Chondrocyte (in vitro differentiated cells): ENCODE data around the gene ZAR1L. TPM values are rescaled to one million over a fixed set of nuclear protein-coding genes. Genes with fewer than 3 reads are reported as not detected.

ENCODE experiments used
- DNase-seq: peaks from one replicate; pipeline ENCODE4 v3.0.0; 2021; ENCODE audit warnings: mixed read lengths, low spot score
- H3K27ac Mint-ChIP-seq: one replicate; pipeline ENCODE4 v1.8.0; 2021; ENCODE audit warnings: mild to moderate bottlenecking, moderate library complexity, mixed read lengths; ENCODE audit not compliant: unreplicated experiment
- H3K27me3 Mint-ChIP-seq: 2 replicates; pipeline ENCODE4 v1.8.0; 2021; ENCODE audit warnings: low read depth, mixed read lengths
- H3K36me3 Mint-ChIP-seq: 2 replicates; pipeline ENCODE4 v1.8.0; 2021; ENCODE audit warnings: low read depth, mixed read lengths
- H3K4me1 Mint-ChIP-seq: 2 replicates; pipeline ENCODE4 v1.8.0; 2021; ENCODE audit warnings: low read depth, mild to moderate bottlenecking, mixed read lengths
- H3K4me3 Mint-ChIP-seq: one replicate; pipeline ENCODE4 v1.8.0; 2021; ENCODE audit warnings: mild to moderate bottlenecking, moderate library complexity, mixed read lengths; ENCODE audit not compliant: unreplicated experiment
- H3K9me3 Mint-ChIP-seq: 2 replicates; pipeline ENCODE4 v1.8.0; 2021; ENCODE audit warnings: low read depth, mixed read lengths
- total RNA-seq: library from RNA; stranded (reverse); gene quantifications from 3 replicates; pipeline ENCODE4 v1.2.1, GENCODE V29; 2021
- TF ChIP-seq, protein P1 (sequence below): fragments of 200-600 bp; sonication (generic); IDR thresholded peaks from 2 replicates; pipeline ENCODE4 v1.5.0; 2021; ENCODE audit warnings: antibody characterized with exemption, mild to moderate bottlenecking, moderate library complexity

ZAR1L gene
- total RNA-seq, 1 donor from 2014 or later = not detected

DNA sequence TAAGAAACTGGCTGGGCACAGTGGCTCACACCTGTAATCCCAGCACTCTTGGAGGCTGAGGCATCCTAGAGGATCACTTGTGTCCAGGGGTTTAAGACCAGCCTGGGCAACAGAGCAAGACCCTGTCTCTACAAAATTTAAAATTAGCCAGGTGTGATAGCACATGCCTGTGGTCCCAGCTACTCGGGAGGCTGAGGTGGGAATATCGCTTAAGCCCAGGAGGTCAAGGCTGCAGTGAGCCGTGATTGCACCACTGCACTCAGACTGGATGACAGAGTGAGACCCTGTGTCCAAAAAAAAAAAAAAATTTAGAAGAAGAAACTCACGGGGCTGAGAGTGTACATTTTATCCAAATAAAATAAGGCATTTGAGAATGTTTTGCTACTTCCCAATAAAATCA is 58.9 kb downstream of the ZAR1L start:
- H3K36me3 Mint-ChIP-seq = peaks cover 7% of the 10 kb centered on the region
- H3K27ac Mint-ChIP-seq = peak overlapping the region; percentile 96
- TF ChIP-seq, protein P1, sequence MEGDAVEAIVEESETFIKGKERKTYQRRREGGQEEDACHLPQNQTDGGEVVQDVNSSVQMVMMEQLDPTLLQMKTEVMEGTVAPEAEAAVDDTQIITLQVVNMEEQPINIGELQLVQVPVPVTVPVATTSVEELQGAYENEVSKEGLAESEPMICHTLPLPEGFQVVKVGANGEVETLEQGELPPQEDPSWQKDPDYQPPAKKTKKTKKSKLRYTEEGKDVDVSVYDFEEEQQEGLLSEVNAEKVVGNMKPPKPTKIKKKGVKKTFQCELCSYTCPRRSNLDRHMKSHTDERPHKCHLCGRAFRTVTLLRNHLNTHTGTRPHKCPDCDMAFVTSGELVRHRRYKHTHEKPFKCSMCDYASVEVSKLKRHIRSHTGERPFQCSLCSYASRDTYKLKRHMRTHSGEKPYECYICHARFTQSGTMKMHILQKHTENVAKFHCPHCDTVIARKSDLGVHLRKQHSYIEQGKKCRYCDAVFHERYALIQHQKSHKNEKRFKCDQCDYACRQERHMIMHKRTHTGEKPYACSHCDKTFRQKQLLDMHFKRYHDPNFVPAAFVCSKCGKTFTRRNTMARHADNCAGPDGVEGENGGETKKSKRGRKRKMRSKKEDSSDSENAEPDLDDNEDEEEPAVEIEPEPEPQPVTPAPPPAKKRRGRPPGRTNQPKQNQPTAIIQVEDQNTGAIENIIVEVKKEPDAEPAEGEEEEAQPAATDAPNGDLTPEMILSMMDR = no peak
- no peak overlapping the region for H3K4me3 Mint-ChIP-seq
- H3K27me3 Mint-ChIP-seq = no peaks in the 10 kb centered on the region
- no peak for DNase-seq
- H3K9me3 Mint-ChIP-seq = no peaks in the 10 kb centered on the region
- H3K4me1 Mint-ChIP-seq = peaks cover 61% of the 10 kb centered on the region

- Mint-ChIP-seq H3K4me3 (no peak overlapping the region), H3K9me3 (no peaks in the 10 kb centered on the region), H3K27ac (peak overlapping the region; percentile 96), H3K4me1 (peaks cover 56% of the 10 kb centered on the region), H3K36me3 (peaks cover 7% of the 10 kb centered on the region), H3K27me3 (no peaks in the 10 kb centered on the region)
- DNase-seq = no peak
- TF ChIP-seq, protein P1 = no peak
Observed at GRCh38 chr13:32255724-32256109, 59.4 kb downstream of the ZAR1L start.

DNA sequence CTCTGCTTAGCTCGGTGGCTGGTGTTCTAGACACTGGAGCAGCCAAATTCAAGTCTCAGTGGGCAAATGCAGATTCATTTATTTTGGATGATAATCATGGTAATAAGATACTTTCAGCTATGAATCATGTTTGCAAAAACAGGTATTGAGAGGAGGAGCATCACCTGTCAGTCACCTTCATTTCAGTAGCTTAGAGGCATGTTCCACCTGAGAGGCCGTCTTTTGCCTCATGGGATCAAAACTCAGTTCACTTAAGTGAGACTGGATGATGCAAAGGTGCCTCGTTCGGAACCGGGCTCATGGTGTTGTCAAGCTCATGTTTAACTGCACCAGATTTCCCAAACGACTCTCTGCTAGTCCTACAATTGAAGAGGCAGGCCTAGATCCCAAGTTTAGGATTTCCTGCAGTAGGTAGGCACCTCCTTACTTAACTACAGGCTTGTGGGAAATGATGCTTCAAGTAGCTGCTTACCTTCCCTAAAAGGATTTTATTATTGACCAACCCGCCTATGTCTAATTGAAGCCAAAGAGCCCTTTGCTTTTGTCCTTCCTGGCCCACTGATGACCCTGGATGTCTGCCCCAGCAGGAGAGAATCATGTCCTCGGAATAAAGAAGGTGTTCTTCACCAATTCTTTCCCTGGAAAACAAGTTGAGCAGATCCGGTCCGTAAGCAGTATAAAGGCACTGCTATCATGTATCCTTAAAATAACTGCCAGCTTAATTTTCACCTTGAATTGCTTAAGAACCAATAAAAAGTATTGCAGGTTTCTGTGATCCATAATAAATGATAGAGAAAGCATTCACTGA is 60.0 kb downstream of the ZAR1L start:
- H3K27ac Mint-ChIP-seq = peak overlapping the region; percentile 96
- TF ChIP-seq, protein P1 = no peak
- DNase-seq = no peak
- no peaks in the 10 kb centered on the region for H3K9me3 Mint-ChIP-seq
- no peaks in the 10 kb centered on the region for H3K27me3 Mint-ChIP-seq
- no peak overlapping the region for H3K4me3 Mint-ChIP-seq
- peaks cover 12% of the 10 kb centered on the region for H3K36me3 Mint-ChIP-seq
- H3K4me1 Mint-ChIP-seq = peaks cover 50% of the 10 kb centered on the region

DNA sequence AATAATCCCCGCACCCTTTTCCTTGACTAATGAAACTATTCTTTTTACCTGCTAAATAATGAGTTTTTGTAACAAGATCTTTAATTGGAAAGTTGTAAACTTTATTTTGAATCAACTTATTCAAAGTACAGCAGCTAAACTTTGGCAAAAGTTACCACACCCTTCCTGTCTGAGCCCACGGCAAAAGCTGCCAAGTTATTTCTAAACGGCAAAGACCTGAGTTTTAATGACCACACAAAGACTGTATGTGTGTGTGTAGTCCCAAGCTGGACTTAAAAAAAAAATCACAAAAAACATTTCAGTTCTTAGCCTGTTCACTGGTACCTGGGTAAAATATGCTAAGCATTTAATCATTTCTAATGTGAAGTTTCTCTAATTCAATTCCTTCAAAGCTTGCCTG is 60.7 kb downstream of the ZAR1L start:
- no peak overlapping the region for H3K4me3 Mint-ChIP-seq
- H3K4me1 Mint-ChIP-seq = peaks cover 43% of the 10 kb centered on the region
- TF ChIP-seq, protein P1 = no peak
- peaks cover 13% of the 10 kb centered on the region for H3K36me3 Mint-ChIP-seq
- DNase-seq = no peak
- no peaks in the 10 kb centered on the region for H3K9me3 Mint-ChIP-seq
- peak overlapping the region; percentile 96 for H3K27ac Mint-ChIP-seq
- no peaks in the 10 kb centered on the region for H3K27me3 Mint-ChIP-seq

- no peaks in the 10 kb centered on the region for H3K9me3 Mint-ChIP-seq
- DNase-seq = no peak
- H3K27ac Mint-ChIP-seq = peak overlapping the region; percentile 74
- peaks cover 16% of the 10 kb centered on the region for H3K36me3 Mint-ChIP-seq
- H3K4me3 Mint-ChIP-seq = no peak overlapping the region
- peaks cover 38% of the 10 kb centered on the region for H3K4me1 Mint-ChIP-seq
- TF ChIP-seq, protein P1 = no peak
- H3K27me3 Mint-ChIP-seq = no peaks in the 10 kb centered on the region
Observed at GRCh38 chr13:32253911-32254399, 61.2 kb downstream of the ZAR1L start.

Other genes starting within 250 kb of the ZAR1L start
- 2.5 to 7.5 TPM (median 4.4 TPM) in 3 replicates for gene BRCA2, start 145 bp upstream of the ZAR1L start, total RNA-seq
- gene N4BP2L1, start 112.8 kb upstream of the ZAR1L start, total RNA-seq = 3.3 to 3.9 TPM (median 3.7 TPM) in 3 replicates
- 87.3 to 100 TPM (median 90.0 TPM) in 3 replicates for gene N4BP2L2, start 223.4 kb upstream of the ZAR1L start, total RNA-seq